Heart left ventricle (tissue), 16 donors: ENCODE data around the gene PUM1. TPM values are rescaled to one million over a fixed set of nuclear protein-coding genes. Genes with fewer than 3 reads are reported as not detected.

Source experiments
- ATAC-seq, 4 donors: fragments of 200-7000 bp; cut with Tn5 transposase; one replicate each; pipeline ENCODE4 v1.9.1; 2020 to 2022; ENCODE audit warnings: moderate library complexity in 4 of 4, mild to moderate bottlenecking in 3 of 4, moderate number of reproducible peaks in 1 of 4
- DNase-seq, 5 donors: peaks; one replicate each; pipeline ENCODE4 v3.0.0-alpha.2; 2020
- H3K27ac ChIP-seq, 12 donors: fragments of 200-600 bp; sonication (generic) in 4 of 12; one replicate each; pipeline versions ENCODE4 v1.5.0 to v1.8.0; 2016 to 2022; ENCODE audit warnings: mild to moderate bottlenecking in 2 of 12
- H3K27me3 ChIP-seq, 9 donors: fragments of 200-600 bp; sonication (generic) in 2 of 9; one replicate each; pipeline versions ENCODE4 v1.5.1 to v1.8.0; 2016 to 2022; ENCODE audit warnings: mild to moderate bottlenecking in 3 of 9
- H3K36me3 ChIP-seq, 9 donors: fragments of 200-600 bp; sonication (generic) in 2 of 9; one replicate each; pipeline versions ENCODE4 v1.5.0 to v1.8.0; 2018 to 2022; ENCODE audit warnings: mild to moderate bottlenecking in 2 of 9
- H3K4me1 ChIP-seq, 12 donors: fragments of 200-600 bp; sonication (generic) in 4 of 12; one replicate each; pipeline versions ENCODE4 v1.5.0 to v1.8.0; 2016 to 2022; ENCODE audit warnings: mild to moderate bottlenecking in 3 of 12
- H3K4me3 ChIP-seq, 12 donors: fragments of 200-600 bp; sonication (generic) in 4 of 12; one replicate each; pipeline versions ENCODE4 v1.5.0 to v1.8.0; 2017 to 2022; ENCODE audit warnings: mild to moderate bottlenecking in 9 of 12, moderate library complexity in 4 of 12
- H3K9me3 ChIP-seq, 12 donors: fragments of 200-600 bp; sonication (generic) in 4 of 12; one replicate each; pipeline versions ENCODE4 v1.5.0 to v1.8.0; 2016 to 2022; ENCODE audit warnings: mild to moderate bottlenecking in 1 of 12
- CTCF ChIP-seq, 12 donors: fragments of 200-600 bp; sonication (generic) in 4 of 12; IDR thresholded peaks; one replicate each; pipeline versions ENCODE4 v1.5.0 to v1.8.0; 2018 to 2022; ENCODE audit warnings: antibody characterized with exemption in 12 of 12, mild to moderate bottlenecking in 5 of 12
- POLR2A ChIP-seq, 2 donors: fragments of 450-650 bp; IDR thresholded peaks; one replicate each; pipeline ENCODE4 v1.6.1; 2017; ENCODE audit warnings: antibody characterized with exemption in 2 of 2, mild to moderate bottlenecking in 2 of 2, moderate library complexity in 2 of 2
- WGBS, 4 donors: extraction: QIAGEN DNeasy Blood & Tissue Kit in 2 of 4; methylation state at CpG; one replicate each; pipeline versions ENCODE4 v1.1.5 to v1.1.7; 2013 to 2018; 5-methylcytosine and 5-hydroxymethylcytosine counted together
- intact Hi-C, 10 donors: fragments of 100-400 bp; cut with DNase I; formaldehyde crosslinking; loops; one replicate each; pipeline versions ENCODE4 v1.11.1 to v1.14.2; 2022
- polyA plus RNA-seq, 2 donors: library from polyadenylated mRNA; stranded (reverse); fragments of 200-250 nt; gene quantifications; one replicate each; pipeline ENCODE4 v1.2.3, GENCODE V29; 2013
- total RNA-seq, 9 donors: library from RNA; depleted of rRNA in 2 of 9; stranded (reverse); fragments of >200 nt in 2 of 9; fragmentation: NEBNext Ultra II Directional in 3 of 9; extraction: Animal tissue kit (Norgen Biotek cat#: 25700) in 3 of 9; gene quantifications; one replicate each; pipeline versions ENCODE4 v1.1.0 to v1.2.4, GENCODE V29; 2016 to 2023
- donor health status: ischemic (EF 13 %, LVEDD 7.1; RV severe dilation, severe dysfunction).
- donor health status: healthy with polysubstance abuse.
- donor health status: DM: no; HTN: yes; CAD: no.
- donor health status: DM: no; HTN: no; CAD: no.
- donor health status: ischemic (EF 25% LVEDD 6.9; RV normal size, moderate dysfunction).
- donor health status: ischemic (EF 25% LVEDD 5.7; RV mildly dilated, moderate dysfunction).
- donor health status: healthy.
- donor health status: DM: yes; HTN: yes; CAD: no.
- donor health status: ischemic (EF 35%, LVEDD 5.7; RV mildly dilated, moderate dysfunction).
- donor health status: nonischemic (EF 11% LVEDD 7.7; RV severe dilation, severe dysfunction).
- donor health status: DM: yes; HTN: yes; CAD: no.
- donor health status: PGD.
- donor health status: ischemic (EF 29% LVEDD 5.4; RV normal size, mild dysfunction).
- donor health status: nonischemic (EF 23%, LVEDD 6.1; RV moderate dilation, normal function).

The PUM1 gene
- total and polyA plus RNA-seq, 11 donors: 19.2 to 96.3 (median 70.7) TPM

- H3K4me3 ChIP-seq: no peak overlapping the region
- H3K27me3 ChIP-seq: no peaks in the 10 kb centered on the region
- DNase-seq (no peak), ATAC-seq (no peak)
- H3K9me3 ChIP-seq: no peaks in the 10 kb centered on the region
- peaks cover 0 to 64% (median 45%) of the 10 kb centered on the region in 9 donors for H3K36me3 ChIP-seq
- peaks cover 0 to 38% (median 18%) of the 10 kb centered on the region in 12 donors for H3K4me1 ChIP-seq
- 94 to 98% (median 97%) methylated on average over 5 of the region's 5 CpGs for WGBS, 4 donors
- intact Hi-C loops: no loop called here
- H3K27ac ChIP-seq: no peak overlapping the region
- TF ChIP-seq CTCF (IDR thresholded peaks at IDR 0.05) (no peak), POLR2A (IDR thresholded peaks at IDR 0.05) (no peak)
These were observed 67.3 kb downstream of the PUM1 start for GRCh38 chr1:30998171-30998570.

- H3K4me1 ChIP-seq: peaks cover 0 to 35% (median 18%) of the 10 kb centered on the region in 12 donors
- intact Hi-C loops: no loop called here
- no peak overlapping the region for H3K4me3 ChIP-seq
- peaks cover 0 to 61% (median 40%) of the 10 kb centered on the region in 9 donors for H3K36me3 ChIP-seq
- no peak for ATAC-seq
- no peak for TF ChIP-seq CTCF (IDR thresholded peaks at IDR 0.05)
- no peak for TF ChIP-seq POLR2A (IDR thresholded peaks at IDR 0.05)
- WGBS, 4 donors: 89 to 95% (median 94%) methylated on average over 9 of the region's 9 CpGs
- no peaks in the 10 kb centered on the region for H3K27me3 ChIP-seq
- no peak overlapping the region for H3K27ac ChIP-seq
- no peak for DNase-seq
- H3K9me3 ChIP-seq: no peaks in the 10 kb centered on the region
These were observed 68.0 kb downstream of the PUM1 start for GRCh38 chr1:30997463-30998057.

GRCh38 chr1:30995990-30996612, 69.4 kb downstream of the PUM1 start:
- intact Hi-C loops: no loop called here
- Histone ChIP-seq H3K4me3 (no peak overlapping the region), H3K4me1 (peaks cover 0 to 36% (median 18%) of the 10 kb centered on the region in 12 donors), H3K9me3 (no peaks in the 10 kb centered on the region), H3K36me3 (peaks cover 0 to 62% (median 50%) of the 10 kb centered on the region in 9 donors), H3K27ac (peak overlapping the region in 2 of 12 donors; percentile 17 to 28), H3K27me3 (no peaks in the 10 kb centered on the region)
- 44 to 51% (median 47%) methylated on average over 3 of the region's 3 CpGs for WGBS, 4 donors
- no peak for TF ChIP-seq POLR2A (IDR thresholded peaks at IDR 0.05)
- TF ChIP-seq CTCF (IDR thresholded peaks at IDR 0.05): no peak
- ATAC-seq: peak; percentile 65 to 80 (median 68)
- DNase-seq: no peak

GRCh38 chr1:30991862-30992606, 73.5 kb downstream of the PUM1 start:
- Histone ChIP-seq H3K27ac (no peak overlapping the region), H3K4me3 (no peak overlapping the region), H3K27me3 (no peaks in the 10 kb centered on the region), H3K36me3 (peaks cover 0 to 76% (median 50%) of the 10 kb centered on the region in 9 donors), H3K9me3 (no peaks in the 10 kb centered on the region), H3K4me1 (peaks cover 0 to 54% (median 27%) of the 10 kb centered on the region in 12 donors)
- intact Hi-C loops: no loop called here
- 66 to 73% (median 69%) methylated on average over 6 of the region's 6 CpGs for WGBS, 4 donors
- TF ChIP-seq POLR2A (IDR thresholded peaks at IDR 0.05): no peak
- no peak for TF ChIP-seq CTCF (IDR thresholded peaks at IDR 0.05)
- peak in 2 of 4 donors; percentile 24 to 33 for ATAC-seq
- DNase-seq: no peak
